ENCODE data around the gene IPO11. TPM values are rescaled to one million over a fixed set of nuclear protein-coding genes. Genes with fewer than 3 reads are reported as not detected.

The IPO11 gene
- total and polyA plus RNA-seq, 2 of the 13 experiments (the other 11 are each of a cell fraction or from before 2014, with no cell fraction given): 13.9 to 24.4 TPM

GRCh38 chr5:62568800-62569432, 156.4 kb downstream of the IPO11 start:
- H3K4me1 ChIP-seq (ENCODE audit: insufficient read depth, low read length): no peaks in the 10 kb centered on the region
- H3K27me3 ChIP-seq (ENCODE audit: control insufficient read depth in 1 of 2, insufficient read depth in 2 of 2, low read length in 2 of 2): no peaks in the 10 kb centered on the region
- ATAC-seq: no peak
- no peak overlapping the region for H2AFZ ChIP-seq (ENCODE audit: low read length)
- peaks cover 5% of the 10 kb centered on the region; the same call in 1 of the 2 replicates for H3K9me3 ChIP-seq (ENCODE audit: low read length)
- 100% methylated on average over 2 of the region's 2 CpGs for WGBS (ENCODE audit: low lambda C conversion rate)
- no TSS peak for BruUV-seq (replicated peaks)
- DNase-seq (ENCODE audit: low spot score): no peak
- no peak for FAIRE-seq
- no peak overlapping the region for H3K27ac ChIP-seq (ENCODE audit: extremely low read length, insufficient read depth, low read length)
- H3K4me3 ChIP-seq (replicated peaks in 1 of 3; ENCODE audit: insufficient read depth in 1 of 3, low read depth in 2 of 3, low read length in 3 of 3): no peak overlapping the region
- no peak overlapping the region for H3K9ac ChIP-seq (ENCODE audit: insufficient read depth, low read depth, low read length)
- TF ChIP-seq, protein P1, sequence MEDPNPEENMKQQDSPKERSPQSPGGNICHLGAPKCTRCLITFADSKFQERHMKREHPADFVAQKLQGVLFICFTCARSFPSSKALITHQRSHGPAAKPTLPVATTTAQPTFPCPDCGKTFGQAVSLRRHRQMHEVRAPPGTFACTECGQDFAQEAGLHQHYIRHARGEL (CRISPR knock-in tag; IDR thresholded peaks at IDR 0.05): no peak
- H4K20me1 ChIP-seq (ENCODE audit: insufficient read depth, low read length): no peaks in the 10 kb centered on the region
- intact Hi-C loops (cut with micrococcal nuclease; ENCODE audit: unreplicated experiment): no loop called here
- ChIA-PET POLR2A (no interaction called here), CTCF (ENCODE audit: low intra/inter-chr PET ratio, low total read pairs) (no interaction called here)
- H3K79me2 ChIP-seq (ENCODE audit: insufficient read depth, low read length): no peaks in the 10 kb centered on the region
- H3K36me3 ChIP-seq (replicated peaks in 1 of 2; ENCODE audit: control insufficient read depth in 1 of 2, insufficient read depth in 2 of 2, low read length in 2 of 2): peaks cover 2 to 12% of the 10 kb centered on the region in 2 experiments; a peak in 1 of 5 replicates
- no peak overlapping the region for H3K4me2 ChIP-seq (ENCODE audit: low read depth, low read length)
- in situ Hi-C loops (cut with HindIII; ENCODE audit: extremely low pct_ligation_motif_present, low pct_unique_long_range_greater_than_20kb): no loop called here

DNA sequence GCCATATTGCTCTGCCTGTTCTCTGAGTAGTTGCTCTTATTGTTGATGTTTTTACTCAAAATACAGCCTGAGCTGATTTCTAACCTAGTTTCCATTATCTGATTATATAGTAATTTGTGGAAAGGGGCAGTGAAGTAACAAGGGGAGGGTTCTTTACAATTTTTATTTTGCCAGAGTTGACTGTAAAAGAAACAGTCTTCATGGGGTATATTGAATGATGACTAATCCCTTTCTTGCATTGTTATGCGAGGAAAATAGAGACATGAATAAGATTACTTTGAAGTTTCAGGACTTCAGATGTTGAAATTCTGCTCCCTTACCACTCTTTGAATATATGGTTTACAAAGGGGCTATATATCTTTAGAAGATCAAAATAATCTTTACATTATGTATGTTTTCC, 156.9 kb downstream of the IPO11 start:
- Histone ChIP-seq H3K27me3 (ENCODE audit: control insufficient read depth in 1 of 2, insufficient read depth in 2 of 2, low read length in 2 of 2) (no peaks in the 10 kb centered on the region), H3K4me2 (ENCODE audit: low read depth, low read length) (no peak overlapping the region), H2AFZ (ENCODE audit: low read length) (no peak overlapping the region), H3K36me3 (replicated peaks in 1 of 2; ENCODE audit: control insufficient read depth in 1 of 2, insufficient read depth in 2 of 2, low read length in 2 of 2) (peaks cover 2 to 12% of the 10 kb centered on the region in 2 experiments; a peak in 1 of 5 replicates), H3K27ac (ENCODE audit: extremely low read length, insufficient read depth, low read length) (no peak overlapping the region), H3K79me2 (ENCODE audit: insufficient read depth, low read length) (no peaks in the 10 kb centered on the region), H3K4me3 (replicated peaks in 1 of 3; ENCODE audit: insufficient read depth in 1 of 3, low read depth in 2 of 3, low read length in 3 of 3) (no peak overlapping the region), H3K9ac (ENCODE audit: insufficient read depth, low read depth, low read length) (no peak overlapping the region), H4K20me1 (ENCODE audit: insufficient read depth, low read length) (no peaks in the 10 kb centered on the region), H3K9me3 (ENCODE audit: low read length) (peaks cover 5% of the 10 kb centered on the region; the same call in 1 of the 2 replicates), H3K4me1 (ENCODE audit: insufficient read depth, low read length) (no peaks in the 10 kb centered on the region)
- DNase-seq (ENCODE audit: low spot score) (no peak), ATAC-seq (no peak), FAIRE-seq (no peak)
- 100% methylated on average over 1 of the region's 1 CpG for WGBS (ENCODE audit: low lambda C conversion rate)
- intact Hi-C loops (cut with micrococcal nuclease; ENCODE audit: unreplicated experiment) (no loop called here), in situ Hi-C loops (cut with HindIII; ENCODE audit: extremely low pct_ligation_motif_present, low pct_unique_long_range_greater_than_20kb) (no loop called here)
- CTCF ChIA-PET (ENCODE audit: low intra/inter-chr PET ratio, low total read pairs): no interaction called here
- BruUV-seq (replicated peaks): no TSS peak
- POLR2A ChIA-PET: no interaction called here
- no peak for TF ChIP-seq CHD4 (IDR thresholded peaks at IDR 0.05; ENCODE audit: borderline replicate concordance, low read length)
- TF ChIP-seq ZGPAT (CRISPR knock-in tag; IDR thresholded peaks at IDR 0.05): no peak
- no peak for TF ChIP-seq SSRP1 (CRISPR knock-in tag; IDR thresholded peaks at IDR 0.05)
- no peak for TF ChIP-seq RORA (CRISPR knock-in tag; IDR thresholded peaks at IDR 0.05)
- TF ChIP-seq, protein P2, sequence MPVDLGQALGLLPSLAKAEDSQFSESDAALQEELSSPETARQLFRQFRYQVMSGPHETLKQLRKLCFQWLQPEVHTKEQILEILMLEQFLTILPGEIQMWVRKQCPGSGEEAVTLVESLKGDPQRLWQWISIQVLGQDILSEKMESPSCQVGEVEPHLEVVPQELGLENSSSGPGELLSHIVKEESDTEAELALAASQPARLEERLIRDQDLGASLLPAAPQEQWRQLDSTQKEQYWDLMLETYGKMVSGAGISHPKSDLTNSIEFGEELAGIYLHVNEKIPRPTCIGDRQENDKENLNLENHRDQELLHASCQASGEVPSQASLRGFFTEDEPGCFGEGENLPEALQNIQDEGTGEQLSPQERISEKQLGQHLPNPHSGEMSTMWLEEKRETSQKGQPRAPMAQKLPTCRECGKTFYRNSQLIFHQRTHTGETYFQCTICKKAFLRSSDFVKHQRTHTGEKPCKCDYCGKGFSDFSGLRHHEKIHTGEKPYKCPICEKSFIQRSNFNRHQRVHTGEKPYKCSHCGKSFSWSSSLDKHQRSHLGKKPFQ (CRISPR knock-in tag; IDR thresholded peaks at IDR 0.05; ENCODE audit: insufficient replicate concordance): no peak
- TF ChIP-seq, protein P3, sequence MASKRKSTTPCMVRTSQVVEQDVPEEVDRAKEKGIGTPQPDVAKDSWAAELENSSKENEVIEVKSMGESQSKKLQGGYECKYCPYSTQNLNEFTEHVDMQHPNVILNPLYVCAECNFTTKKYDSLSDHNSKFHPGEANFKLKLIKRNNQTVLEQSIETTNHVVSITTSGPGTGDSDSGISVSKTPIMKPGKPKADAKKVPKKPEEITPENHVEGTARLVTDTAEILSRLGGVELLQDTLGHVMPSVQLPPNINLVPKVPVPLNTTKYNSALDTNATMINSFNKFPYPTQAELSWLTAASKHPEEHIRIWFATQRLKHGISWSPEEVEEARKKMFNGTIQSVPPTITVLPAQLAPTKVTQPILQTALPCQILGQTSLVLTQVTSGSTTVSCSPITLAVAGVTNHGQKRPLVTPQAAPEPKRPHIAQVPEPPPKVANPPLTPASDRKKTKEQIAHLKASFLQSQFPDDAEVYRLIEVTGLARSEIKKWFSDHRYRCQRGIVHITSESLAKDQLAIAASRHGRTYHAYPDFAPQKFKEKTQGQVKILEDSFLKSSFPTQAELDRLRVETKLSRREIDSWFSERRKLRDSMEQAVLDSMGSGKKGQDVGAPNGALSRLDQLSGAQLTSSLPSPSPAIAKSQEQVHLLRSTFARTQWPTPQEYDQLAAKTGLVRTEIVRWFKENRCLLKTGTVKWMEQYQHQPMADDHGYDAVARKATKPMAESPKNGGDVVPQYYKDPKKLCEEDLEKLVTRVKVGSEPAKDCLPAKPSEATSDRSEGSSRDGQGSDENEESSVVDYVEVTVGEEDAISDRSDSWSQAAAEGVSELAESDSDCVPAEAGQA (IDR thresholded peaks at IDR 0.05; ENCODE audit: low read depth): no peak
- TF ChIP-seq, protein P3 (CRISPR knock-in tag; IDR thresholded peaks at IDR 0.05; ENCODE audit: borderline replicate concordance): no peak

Data from HepG2 (cell line).